ENCODE measurements around the gene ME2.
"Not testable (repeated sequence)": the region's sequence is repeated elsewhere in the genome, so short reads cannot be mapped to it uniquely, and the experiment has no call there.

The ME2 gene

GRCh38 chr18:50878345-50879301 lies at the start of gene ME2:
TSS of gene ME2 (plus strand) at chr18:50879118. CDS start at chr18:50895821, 16,703 bp downstream.
- peak; percentile 92 for DNase-seq

- no peak for DNase-seq
Measured at GRCh38 chr18:50829644-50830043, 49.3 kb upstream of the ME2 start.

DNA sequence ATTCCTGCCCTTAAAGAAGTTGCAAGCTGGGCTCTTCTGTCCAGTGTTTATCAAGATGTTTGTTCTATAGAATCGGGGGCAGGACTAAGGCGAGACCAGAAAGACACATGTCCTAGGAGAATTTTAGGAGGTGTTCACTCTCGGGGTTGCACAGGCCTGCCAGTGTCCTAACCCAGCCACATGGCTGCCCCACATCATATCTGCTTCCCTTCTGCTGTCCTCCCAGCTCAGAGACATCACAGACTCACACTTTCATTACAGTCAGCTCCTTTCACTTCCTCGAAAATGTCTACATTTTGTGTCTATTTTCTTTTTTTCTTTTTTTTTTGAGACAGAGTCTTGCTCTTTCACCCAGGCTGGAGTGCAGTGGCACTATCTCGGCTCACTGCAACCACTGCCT lies 48.4 kb upstream of the ME2 start:
- DNase-seq = no peak

GRCh38 chr18:50832754-50833153 lies 46.2 kb upstream of the ME2 start:
- no peak for DNase-seq

GRCh38 chr18:50833496-50833895 lies 45.4 kb upstream of the ME2 start:
- not testable (repeated sequence) for DNase-seq

DNA sequence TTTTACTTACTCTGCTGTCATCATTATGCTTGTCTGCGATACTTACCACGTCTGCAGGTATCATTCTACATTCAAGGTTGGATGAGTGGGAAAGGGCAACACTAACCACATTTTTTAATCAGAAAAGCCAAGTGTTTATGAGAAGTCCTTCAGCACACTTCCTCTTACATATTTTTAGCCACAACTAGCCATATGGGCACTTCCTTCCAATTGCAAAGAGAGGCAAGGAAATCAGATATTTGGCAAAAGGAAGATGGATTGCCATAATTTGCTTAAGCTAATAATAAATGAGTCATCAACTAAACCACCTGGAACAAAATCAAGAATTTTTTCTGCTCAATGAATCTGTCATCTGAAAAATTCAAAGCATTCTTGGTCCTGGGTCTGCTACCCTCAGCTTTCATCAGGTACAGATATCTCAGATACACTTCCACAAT lies 42.4 kb upstream of the ME2 start:
- peak; percentile 38 for DNase-seq

GRCh38 chr18:50839341-50839740 lies 39.6 kb upstream of the ME2 start:
- no peak for DNase-seq

DNA sequence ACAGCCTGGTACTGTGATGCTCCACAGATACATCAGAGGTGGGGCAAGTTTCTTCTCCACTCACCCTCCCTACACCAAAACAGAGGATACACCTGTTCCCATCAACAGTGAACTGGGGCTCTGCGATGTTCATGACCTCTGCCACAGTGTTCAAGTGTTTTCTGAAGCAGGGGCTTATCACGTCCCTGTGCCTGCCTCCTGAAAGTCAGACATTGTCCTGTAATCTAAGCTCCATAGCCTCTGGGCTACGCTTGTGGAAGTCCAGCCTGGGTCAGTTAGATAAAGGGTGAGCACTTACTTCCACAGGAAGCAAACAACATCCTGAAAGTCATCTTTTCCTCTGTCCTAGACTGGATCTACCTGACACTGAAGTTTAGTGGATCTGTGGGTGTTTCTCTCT lies 38.9 kb upstream of the ME2 start:
- no peak for DNase-seq

GRCh38 chr18:50842846-50843245 lies 36.1 kb upstream of the ME2 start:
- no peak for DNase-seq

- no peak for DNase-seq
Measured at GRCh38 chr18:50844554-50844953, 34.4 kb upstream of the ME2 start.

GRCh38 chr18:50844960-50845359 lies 34.0 kb upstream of the ME2 start:
- no peak for DNase-seq

DNA sequence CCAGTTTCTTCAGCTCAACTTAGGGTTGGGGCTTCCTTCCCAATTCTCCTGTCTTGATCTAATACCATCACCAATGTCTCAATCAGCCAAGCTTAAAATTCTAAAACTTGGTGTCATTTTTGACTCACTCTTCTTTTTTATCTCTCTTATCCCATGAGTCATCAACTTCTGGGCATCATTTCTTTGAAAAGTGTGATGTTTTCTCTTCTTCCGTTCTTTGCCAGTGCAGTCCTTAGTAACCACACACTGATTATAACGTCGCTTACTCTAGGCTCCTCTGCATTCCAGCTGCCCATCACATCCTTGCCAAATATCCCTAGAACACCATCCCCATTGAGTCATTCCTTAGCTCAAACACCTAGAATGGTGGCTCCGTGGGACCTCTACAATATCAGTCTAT lies 31.7 kb upstream of the ME2 start:
- no peak for DNase-seq

DNA sequence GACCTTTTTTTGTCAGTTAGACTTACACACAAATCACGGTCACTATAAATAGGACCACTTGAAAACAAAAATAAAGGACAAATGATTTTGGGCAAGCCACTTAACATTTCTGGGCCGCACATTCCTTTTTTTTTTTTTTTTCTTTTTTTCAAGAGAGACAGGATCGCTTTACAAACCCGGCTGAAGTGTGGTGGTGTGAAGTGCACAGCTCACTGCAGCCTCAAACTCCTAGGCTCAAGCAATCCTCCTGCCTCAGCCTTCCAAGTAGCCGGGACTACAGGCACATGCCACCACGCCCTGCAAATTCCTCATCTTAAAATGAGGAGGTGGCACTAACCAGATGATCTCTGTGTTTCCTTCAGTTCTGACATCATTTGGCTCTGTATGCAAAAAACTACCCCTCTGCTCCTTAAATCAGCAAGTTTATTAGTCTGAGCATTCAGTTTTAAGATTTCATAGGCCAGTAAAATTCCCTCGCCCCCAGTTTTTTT lies 30.8 kb upstream of the ME2 start:
- DNase-seq = no peak

- no peak for DNase-seq
Measured at GRCh38 chr18:50848991-50849390, 29.9 kb upstream of the ME2 start.

DNA sequence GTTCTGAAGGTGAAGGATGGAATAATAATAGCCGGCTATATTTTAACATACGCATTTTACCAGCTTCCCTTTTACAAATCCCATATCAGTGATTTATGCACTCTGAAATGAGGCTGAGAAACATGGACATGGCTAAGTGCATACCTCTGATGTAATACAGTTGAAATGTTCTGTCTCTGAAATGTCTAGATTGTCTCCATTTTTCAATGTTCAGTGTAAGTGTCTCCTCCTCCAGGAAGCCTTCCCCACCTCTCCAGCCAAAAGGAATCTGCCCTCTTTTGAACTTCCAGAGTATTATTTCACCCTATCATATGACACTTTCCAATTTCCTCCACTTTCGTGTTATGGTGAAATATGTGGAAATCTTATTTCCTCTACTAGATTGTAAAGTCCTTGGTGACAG lies 29.5 kb upstream of the ME2 start:
- DNase-seq = no peak

GRCh38 chr18:50850307-50851065 lies 28.4 kb upstream of the ME2 start:
- DNase-seq = no peak

- DNase-seq = no peak
Measured at GRCh38 chr18:50853863-50854271, 25.1 kb upstream of the ME2 start.

DNA sequence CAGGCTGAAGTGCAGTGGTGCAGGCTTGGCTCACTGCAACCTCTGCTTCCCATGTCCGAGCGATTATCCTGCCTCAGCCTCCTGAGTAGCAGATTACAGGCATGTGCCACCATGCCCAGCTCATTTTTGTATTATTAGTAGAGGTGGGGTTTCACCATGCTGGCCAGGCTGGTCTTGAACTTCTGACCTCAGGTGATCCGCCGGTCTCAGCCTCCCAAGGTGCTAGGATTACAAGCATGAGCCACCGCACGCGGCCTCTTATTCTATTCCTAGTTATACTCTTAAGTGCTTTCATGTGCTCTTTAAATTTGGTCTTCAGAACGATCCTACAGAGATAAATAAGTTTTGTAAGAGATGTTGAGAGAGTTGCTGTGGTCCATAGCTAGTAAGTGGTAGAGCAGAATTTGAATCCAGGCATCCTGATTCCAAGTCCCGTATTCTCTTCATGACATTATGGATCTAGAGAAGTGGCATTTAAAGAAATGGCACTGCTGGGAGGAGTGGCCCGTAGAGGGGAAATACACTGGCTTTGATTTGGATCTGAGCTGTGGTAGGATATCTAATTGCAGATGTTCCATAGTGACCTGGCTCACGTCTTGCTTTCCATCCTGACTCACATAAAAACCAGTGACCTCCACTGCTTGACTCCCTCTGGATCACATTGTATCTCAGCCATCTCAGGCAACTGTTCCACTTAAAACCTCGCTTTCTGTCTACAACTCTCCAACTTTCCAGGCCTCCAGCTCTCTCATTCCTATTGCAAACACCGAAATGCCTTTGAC lies 22.8 kb upstream of the ME2 start:
- DNase-seq = no peak

GRCh38 chr18:50857166-50857565 lies 21.8 kb upstream of the ME2 start:
- DNase-seq = not testable (repeated sequence)

GRCh38 chr18:50857694-50858093 lies 21.2 kb upstream of the ME2 start:
- no peak for DNase-seq

DNA sequence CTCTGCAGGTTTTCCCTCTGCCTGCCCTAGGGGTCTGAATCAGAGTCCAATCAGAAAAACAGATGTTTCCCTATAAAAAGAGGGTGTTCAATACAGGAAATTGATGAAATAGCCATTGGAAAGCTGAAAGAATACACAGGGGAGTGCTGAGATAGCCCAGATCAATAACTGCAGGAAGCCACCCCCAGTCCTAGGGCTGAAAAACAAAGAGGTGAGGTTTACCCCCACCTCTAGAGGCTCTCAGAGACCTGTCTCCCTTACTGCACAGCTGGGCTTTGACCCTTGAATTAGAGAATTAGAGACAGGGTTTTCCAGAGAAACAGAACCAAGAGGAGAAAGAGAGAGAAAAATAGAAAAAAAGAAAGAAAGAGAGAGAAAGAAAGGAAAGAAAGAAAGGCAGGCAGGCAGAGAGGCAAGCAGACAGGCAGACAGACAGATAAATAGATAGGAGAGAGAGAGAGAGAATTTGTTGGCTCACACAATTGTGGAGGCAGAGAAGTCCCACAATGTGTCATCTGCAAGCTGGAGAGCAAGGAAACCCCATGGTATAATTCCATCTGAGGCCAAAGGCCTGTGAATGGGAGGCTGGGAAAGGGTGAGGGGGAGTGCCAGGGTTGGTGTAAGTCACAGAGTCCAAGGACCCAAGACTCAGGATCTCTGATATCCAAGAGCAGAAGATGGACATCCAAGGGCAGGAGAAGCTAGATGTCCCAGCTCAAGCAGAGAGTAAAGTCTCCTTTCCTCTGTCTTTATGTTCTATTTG lies 18.9 kb upstream of the ME2 start:
- no peak for DNase-seq

DNA sequence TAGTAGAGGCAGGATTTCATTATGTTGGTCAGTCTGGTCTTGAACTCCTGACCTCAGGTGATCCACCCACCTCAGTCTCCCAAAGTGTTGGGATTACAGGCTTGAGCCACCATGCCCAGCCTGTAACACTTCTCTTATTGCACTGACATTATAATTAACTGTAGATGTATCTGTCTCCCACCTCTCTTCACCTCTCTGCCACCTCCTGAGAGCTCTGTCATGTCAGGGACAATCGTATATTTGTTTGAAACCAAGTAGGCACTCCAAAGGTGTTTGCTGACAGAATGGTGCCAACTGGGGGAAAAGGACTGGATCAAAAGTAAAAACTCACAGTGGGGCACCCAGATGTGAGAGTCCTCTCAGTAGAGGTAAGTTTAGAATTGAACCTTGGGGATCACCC lies 17.3 kb upstream of the ME2 start:
- no peak for DNase-seq

All from NCI-H1417 treated with DMSO at 0.1 percent for 48 hours (cell line).